A673 (cell line): Measurements from ENCODE around the gene CNTRL.

Source experiments
- CTCF ChIP-seq: fragments of 300-800, 200-600 bp; sonication (generic); conservative IDR thresholded peaks from 2 replicates; pipeline ENCODE4 v1.5.1; 2017; ENCODE audit warnings: low read depth, mild to moderate bottlenecking, antibody characterized with exemption, low read length, moderate library complexity, mixed read lengths
- EZH2 ChIP-seq: fragments of 200-600 bp; sonication (generic); IDR thresholded peaks from 2 replicates; pipeline ENCODE4 v1.6.1; 2017; ENCODE audit warnings: borderline replicate concordance, low read depth, mild to moderate bottlenecking, mixed read lengths, antibody characterized with exemption, low read length; ENCODE audit not compliant: poor library complexity, severe bottlenecking

DNA sequence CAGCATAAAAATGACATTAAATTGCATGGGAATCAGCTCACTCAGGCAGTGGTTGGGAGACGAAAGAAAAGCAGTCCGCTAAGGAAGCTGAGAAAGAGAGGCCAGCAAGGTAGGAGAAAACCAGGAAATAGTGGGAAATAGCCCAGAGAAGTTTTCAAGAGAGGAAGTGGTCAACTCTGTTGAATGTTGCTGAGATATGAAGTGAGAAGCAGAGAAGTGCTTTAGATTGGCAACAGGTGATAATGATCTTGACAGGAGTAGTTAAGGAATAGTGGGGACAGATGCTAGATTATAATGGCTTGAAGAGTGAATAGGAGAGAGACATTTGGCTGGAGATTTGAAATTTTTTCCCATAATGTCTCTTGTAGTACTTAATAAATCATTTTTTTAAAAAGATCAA, 30.8 kb downstream of the CNTRL start:
- TF ChIP-seq CTCF (no peak), EZH2 (no peak)
